ENCODE measurements around the gene CCDC97.

GRCh38 chr19:41357746-41358145, 47.8 kb downstream of the CCDC97 start:
- no peak for TF ChIP-seq EZH2 (IDR thresholded peaks at IDR 0.05; ENCODE audit: low read depth)
- TF ChIP-seq CTCF (conservative IDR thresholded peaks at IDR 0.05) = no peak
